Measurements from ENCODE around the gene ITGA1.

- TF ChIP-seq, protein P1, sequence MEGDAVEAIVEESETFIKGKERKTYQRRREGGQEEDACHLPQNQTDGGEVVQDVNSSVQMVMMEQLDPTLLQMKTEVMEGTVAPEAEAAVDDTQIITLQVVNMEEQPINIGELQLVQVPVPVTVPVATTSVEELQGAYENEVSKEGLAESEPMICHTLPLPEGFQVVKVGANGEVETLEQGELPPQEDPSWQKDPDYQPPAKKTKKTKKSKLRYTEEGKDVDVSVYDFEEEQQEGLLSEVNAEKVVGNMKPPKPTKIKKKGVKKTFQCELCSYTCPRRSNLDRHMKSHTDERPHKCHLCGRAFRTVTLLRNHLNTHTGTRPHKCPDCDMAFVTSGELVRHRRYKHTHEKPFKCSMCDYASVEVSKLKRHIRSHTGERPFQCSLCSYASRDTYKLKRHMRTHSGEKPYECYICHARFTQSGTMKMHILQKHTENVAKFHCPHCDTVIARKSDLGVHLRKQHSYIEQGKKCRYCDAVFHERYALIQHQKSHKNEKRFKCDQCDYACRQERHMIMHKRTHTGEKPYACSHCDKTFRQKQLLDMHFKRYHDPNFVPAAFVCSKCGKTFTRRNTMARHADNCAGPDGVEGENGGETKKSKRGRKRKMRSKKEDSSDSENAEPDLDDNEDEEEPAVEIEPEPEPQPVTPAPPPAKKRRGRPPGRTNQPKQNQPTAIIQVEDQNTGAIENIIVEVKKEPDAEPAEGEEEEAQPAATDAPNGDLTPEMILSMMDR (conservative IDR thresholded peaks at IDR 0.05; ENCODE audit: low read length) = no peak
- no peak for TF ChIP-seq EZH2phosphoT487 (IDR thresholded peaks at IDR 0.05; ENCODE audit: borderline replicate concordance, low read depth, low read length)
These were observed 2.1 kb downstream of the ITGA1 start for GRCh38 chr5:52789851-52790250.

Measured in OCI-LY7 (cell line).